Panc1 (cell line): ENCODE results near the gene CACNA2D3. TPM values are rescaled to one million over a fixed set of nuclear protein-coding genes. Genes with fewer than 3 reads are reported as not detected.

Experiments
- ATAC-seq: fragments of 200-7000 bp; cut with Tn5 transposase; 2 replicates; pipeline ENCODE4 v1.9.1; 2020; ENCODE audit warnings: mild to moderate bottlenecking, moderate library complexity
- BruUV-seq: library from RNA; stranded (reverse); fragments of 400-500 nt; replicated peaks from 2 replicates; lab custom pipeline; 2021; lab: Mats Ljungman, UMichigan
- CTCF ChIA-PET: fragments of 300-600 bp; sonication (Branson Sonifier 250); formaldehyde crosslinking; loops from one replicate; lab custom pipeline; 2022; ENCODE audit warnings: antibody characterized with exemption; lab: Charles Lee
- POLR2A ChIA-PET: fragments of 300-600 bp; sonication (Branson Sonifier 250); formaldehyde crosslinking; loops from one replicate; lab custom pipeline; 2022; ENCODE audit warnings: antibody characterized with exemption; lab: Charles Lee
- DNase-seq: peaks from one replicate; pipeline ENCODE4 v3.0.0-alpha.2; 2010; ENCODE audit warnings: low read depth, low spot score
- H3K27ac ChIP-seq: 2 replicates; pipeline ENCODE4 v1.5.1; 2011; ENCODE audit warnings: mild to moderate bottlenecking, low read length, inconsistent platforms
- H3K27me3 ChIP-seq: fragments of 200-500 bp; sonication (Bioruptor generic); 2 replicates; pipeline ENCODE4 v1.6.0; 2014; ENCODE audit warnings: low read length, inconsistent platforms; ENCODE audit not compliant: control insufficient read depth, insufficient read depth
- H3K36me3 ChIP-seq: fragments of 200-500 bp; sonication (Bioruptor generic); 2 replicates; pipeline ENCODE4 v1.5.1; 2014; ENCODE audit warnings: inconsistent platforms, mild to moderate bottlenecking, low read length, moderate library complexity; ENCODE audit not compliant: control insufficient read depth, insufficient read depth
- H3K4me1 ChIP-seq: 2 replicates; pipeline ENCODE4 v1.5.1; 2011; ENCODE audit warnings: inconsistent platforms, mild to moderate bottlenecking, low read length, moderate library complexity; ENCODE audit not compliant: control insufficient read depth, insufficient read depth
- H3K4me3 ChIP-seq, 2 experiments: 2 replicates each; pipeline ENCODE4 v1.5.1; 2011 to 2012; ENCODE audit warnings: low read depth in 2 of 2, low read length in 2 of 2, mild to moderate bottlenecking in 2 of 2, inconsistent platforms in 1 of 2, moderate library complexity in 1 of 2
- H3K9me3 ChIP-seq: fragments of 200-500 bp; sonication (Bioruptor generic); 2 replicates; pipeline ENCODE4 v1.5.1; 2014; ENCODE audit warnings: low read depth, mild to moderate bottlenecking, inconsistent platforms, low read length, moderate library complexity; ENCODE audit not compliant: control insufficient read depth, insufficient read depth
- POLR2AphosphoS5 ChIP-seq: IDR thresholded peaks from 2 replicates; pipeline ENCODE4 v1.6.1; 2012; ENCODE audit warnings: mild to moderate bottlenecking, low read depth, low read length, moderate library complexity
- SIN3A ChIP-seq: IDR thresholded peaks from 2 replicates; pipeline ENCODE4 v1.6.1; 2012; ENCODE audit warnings: low read depth, mild to moderate bottlenecking, low read length, moderate library complexity, borderline replicate concordance; ENCODE audit not compliant: insufficient read depth
- TCF7L2 ChIP-seq: IDR thresholded peaks from 2 replicates; pipeline ENCODE4 v1.6.1; 2011; ENCODE audit warnings: mild to moderate bottlenecking, low read depth, low read length, inconsistent platforms
- in situ Hi-C: cut with HindIII; loops from 2 replicates; pipeline ENCODE4 v1.10.0; 2016; ENCODE audit warnings: low sequenced_read_pairs, low pct_unique_long_range_greater_than_20kb
- intact Hi-C: fragments of 100-400 bp; cut with micrococcal nuclease; formaldehyde crosslinking; loops from one replicate; pipeline ENCODE4 v1.10.0; 2022; ENCODE audit not compliant: unreplicated experiment
- total RNA-seq: library from RNA; stranded (reverse); gene quantifications from one replicate; pipeline ENCODE4 v1.2.1, GENCODE V29; 2021; ENCODE audit not compliant: unreplicated experiment
- TF ChIP-seq, protein P1 (sequence below): fragments of 450-650 bp; IDR thresholded peaks from 2 replicates; pipeline ENCODE4 v1.5.1; 2017; ENCODE audit warnings: mild to moderate bottlenecking
- TF ChIP-seq, protein P2 (sequence below), 2 experiments: IDR thresholded peaks; 2 replicates each; pipeline ENCODE4 v1.6.1; 2011 to 2012; ENCODE audit warnings: low read depth in 2 of 2, control low read depth in 1 of 2, low read length in 1 of 2, mild to moderate bottlenecking in 1 of 2, moderate library complexity in 1 of 2; ENCODE audit not compliant: insufficient read depth in 1 of 2

The CACNA2D3 gene
- total RNA-seq, 1 experiment from 2014 or later, result 0.41 TPM

DNA sequence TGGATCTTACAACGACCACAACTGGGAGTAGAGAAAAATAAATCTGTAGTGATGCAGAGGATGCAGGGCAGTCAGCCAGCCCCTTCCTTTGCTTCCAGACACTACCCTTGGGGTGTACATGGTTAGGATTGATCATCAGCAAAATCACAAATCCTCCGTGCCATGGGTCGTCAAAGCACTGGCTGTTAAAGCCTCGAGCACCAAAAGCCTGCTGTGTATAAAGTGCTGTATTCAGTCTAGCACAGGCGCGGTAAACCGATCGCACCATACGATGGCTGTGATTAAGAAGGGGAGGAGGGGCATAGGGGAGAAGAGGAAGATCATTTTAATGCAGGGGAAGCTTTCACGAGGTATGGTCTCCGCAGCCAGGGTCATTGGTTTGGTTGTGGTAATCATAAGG, 500.3 kb downstream of the CACNA2D3 start:
- Histone ChIP-seq H3K27ac (no peak overlapping the region), H3K9me3 (no peaks in the 10 kb centered on the region), H3K27me3 (no peaks in the 10 kb centered on the region), H3K36me3 (no peaks in the 10 kb centered on the region), H3K4me1 (no peaks in the 10 kb centered on the region), H3K4me3 (no peak overlapping the region)
- no peak for ATAC-seq
- TF ChIP-seq POLR2AphosphoS5 (no peak), TCF7L2 (no peak), SIN3A (no peak)
- TF ChIP-seq, protein P1, sequence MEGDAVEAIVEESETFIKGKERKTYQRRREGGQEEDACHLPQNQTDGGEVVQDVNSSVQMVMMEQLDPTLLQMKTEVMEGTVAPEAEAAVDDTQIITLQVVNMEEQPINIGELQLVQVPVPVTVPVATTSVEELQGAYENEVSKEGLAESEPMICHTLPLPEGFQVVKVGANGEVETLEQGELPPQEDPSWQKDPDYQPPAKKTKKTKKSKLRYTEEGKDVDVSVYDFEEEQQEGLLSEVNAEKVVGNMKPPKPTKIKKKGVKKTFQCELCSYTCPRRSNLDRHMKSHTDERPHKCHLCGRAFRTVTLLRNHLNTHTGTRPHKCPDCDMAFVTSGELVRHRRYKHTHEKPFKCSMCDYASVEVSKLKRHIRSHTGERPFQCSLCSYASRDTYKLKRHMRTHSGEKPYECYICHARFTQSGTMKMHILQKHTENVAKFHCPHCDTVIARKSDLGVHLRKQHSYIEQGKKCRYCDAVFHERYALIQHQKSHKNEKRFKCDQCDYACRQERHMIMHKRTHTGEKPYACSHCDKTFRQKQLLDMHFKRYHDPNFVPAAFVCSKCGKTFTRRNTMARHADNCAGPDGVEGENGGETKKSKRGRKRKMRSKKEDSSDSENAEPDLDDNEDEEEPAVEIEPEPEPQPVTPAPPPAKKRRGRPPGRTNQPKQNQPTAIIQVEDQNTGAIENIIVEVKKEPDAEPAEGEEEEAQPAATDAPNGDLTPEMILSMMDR, result no peak
- TF ChIP-seq, protein P2, sequence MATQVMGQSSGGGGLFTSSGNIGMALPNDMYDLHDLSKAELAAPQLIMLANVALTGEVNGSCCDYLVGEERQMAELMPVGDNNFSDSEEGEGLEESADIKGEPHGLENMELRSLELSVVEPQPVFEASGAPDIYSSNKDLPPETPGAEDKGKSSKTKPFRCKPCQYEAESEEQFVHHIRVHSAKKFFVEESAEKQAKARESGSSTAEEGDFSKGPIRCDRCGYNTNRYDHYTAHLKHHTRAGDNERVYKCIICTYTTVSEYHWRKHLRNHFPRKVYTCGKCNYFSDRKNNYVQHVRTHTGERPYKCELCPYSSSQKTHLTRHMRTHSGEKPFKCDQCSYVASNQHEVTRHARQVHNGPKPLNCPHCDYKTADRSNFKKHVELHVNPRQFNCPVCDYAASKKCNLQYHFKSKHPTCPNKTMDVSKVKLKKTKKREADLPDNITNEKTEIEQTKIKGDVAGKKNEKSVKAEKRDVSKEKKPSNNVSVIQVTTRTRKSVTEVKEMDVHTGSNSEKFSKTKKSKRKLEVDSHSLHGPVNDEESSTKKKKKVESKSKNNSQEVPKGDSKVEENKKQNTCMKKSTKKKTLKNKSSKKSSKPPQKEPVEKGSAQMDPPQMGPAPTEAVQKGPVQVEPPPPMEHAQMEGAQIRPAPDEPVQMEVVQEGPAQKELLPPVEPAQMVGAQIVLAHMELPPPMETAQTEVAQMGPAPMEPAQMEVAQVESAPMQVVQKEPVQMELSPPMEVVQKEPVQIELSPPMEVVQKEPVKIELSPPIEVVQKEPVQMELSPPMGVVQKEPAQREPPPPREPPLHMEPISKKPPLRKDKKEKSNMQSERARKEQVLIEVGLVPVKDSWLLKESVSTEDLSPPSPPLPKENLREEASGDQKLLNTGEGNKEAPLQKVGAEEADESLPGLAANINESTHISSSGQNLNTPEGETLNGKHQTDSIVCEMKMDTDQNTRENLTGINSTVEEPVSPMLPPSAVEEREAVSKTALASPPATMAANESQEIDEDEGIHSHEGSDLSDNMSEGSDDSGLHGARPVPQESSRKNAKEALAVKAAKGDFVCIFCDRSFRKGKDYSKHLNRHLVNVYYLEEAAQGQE (IDR thresholded peaks at IDR 0.05; ENCODE audit: insufficient read depth in 1 of 2, low read depth in 2 of 2, low read length in 1 of 2), result no peak
- no TSS peak for BruUV-seq
- intact Hi-C loops, result no loop called here
- ChIA-PET CTCF (no interaction called here), POLR2A (no interaction called here)
- in situ Hi-C loops, result no loop called here
- no peak for DNase-seq

DNA sequence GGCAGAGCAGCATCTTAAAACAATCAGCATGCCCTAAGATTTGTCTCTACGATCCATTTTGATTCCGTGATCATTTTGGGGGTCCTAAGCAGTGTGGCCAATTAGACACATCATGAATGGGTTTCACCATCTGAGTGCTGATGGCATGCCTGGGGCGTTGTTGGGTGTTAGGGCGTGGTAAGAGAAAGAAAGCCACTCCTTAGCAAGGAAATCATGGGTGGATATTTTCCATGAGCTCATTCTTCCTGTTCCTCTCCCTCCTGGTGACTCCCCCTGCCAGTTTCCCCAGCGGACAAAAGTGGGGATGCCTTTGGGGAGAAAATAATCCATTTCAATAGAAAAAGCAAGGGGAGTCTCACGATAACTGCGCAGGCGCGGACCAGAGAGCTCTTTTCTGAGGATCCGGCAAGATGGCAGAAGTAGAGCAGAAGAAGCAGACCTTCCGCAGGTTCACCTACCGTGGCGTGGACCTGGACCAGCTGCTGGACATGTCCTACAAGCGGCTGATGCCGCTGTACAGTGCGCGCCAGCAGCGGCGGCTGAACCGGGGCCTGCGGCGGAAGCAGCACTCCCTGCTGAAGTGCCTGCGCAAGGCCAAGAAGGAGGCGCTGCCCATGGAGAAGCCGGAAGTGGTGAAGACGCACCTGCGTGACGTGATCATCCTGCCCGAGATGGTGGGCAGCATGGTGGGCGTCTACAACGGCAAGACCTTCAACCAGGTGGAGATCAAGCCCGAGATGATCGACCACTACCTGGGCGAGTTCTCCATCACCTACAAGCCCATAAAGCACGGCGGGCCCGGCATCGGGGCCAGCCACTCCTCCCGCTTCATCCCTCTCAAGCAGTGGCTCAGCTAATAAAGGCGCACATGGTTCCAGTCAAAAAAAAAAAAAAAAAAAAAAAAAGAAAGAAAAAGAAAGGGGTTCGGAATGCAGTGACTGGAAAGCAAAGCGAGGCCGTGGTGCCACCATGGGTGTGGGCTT, 503.7 kb downstream of the CACNA2D3 start:
- BruUV-seq, result no TSS peak
- Histone ChIP-seq H3K27me3 (no peaks in the 10 kb centered on the region), H3K9me3 (no peaks in the 10 kb centered on the region), H3K4me1 (no peaks in the 10 kb centered on the region), H3K27ac (no peak overlapping the region), H3K36me3 (no peaks in the 10 kb centered on the region), H3K4me3 (no peak overlapping the region)
- ATAC-seq, result no peak
- DNase-seq, result no peak
- CTCF ChIA-PET, result no interaction called here
- in situ Hi-C loops (no loop called here), intact Hi-C loops (no loop called here)
- no peak for TF ChIP-seq TCF7L2
- TF ChIP-seq SIN3A, result no peak
- TF ChIP-seq, protein P2 (IDR thresholded peaks at IDR 0.05; ENCODE audit: insufficient read depth in 1 of 2, low read depth in 2 of 2, low read length in 1 of 2), result no peak
- TF ChIP-seq, protein P1, result no peak
- no peak for TF ChIP-seq POLR2AphosphoS5
- POLR2A ChIA-PET, result no interaction called here
